Jurkat, Clone E6-1 (cell line): ENCODE results near the gene TP53TG5.

Experiments
- DNase-seq: peaks from one replicate; pipeline ENCODE4 v3.0.0-alpha.2; 2011; ENCODE audit warnings: low read depth, low spot score
- H3K4me3 ChIP-seq: 2 replicates; pipeline ENCODE4 v1.5.1; 2011; ENCODE audit warnings: mild to moderate bottlenecking, low read length, control low read depth, moderate library complexity

TP53TG5 gene

DNA sequence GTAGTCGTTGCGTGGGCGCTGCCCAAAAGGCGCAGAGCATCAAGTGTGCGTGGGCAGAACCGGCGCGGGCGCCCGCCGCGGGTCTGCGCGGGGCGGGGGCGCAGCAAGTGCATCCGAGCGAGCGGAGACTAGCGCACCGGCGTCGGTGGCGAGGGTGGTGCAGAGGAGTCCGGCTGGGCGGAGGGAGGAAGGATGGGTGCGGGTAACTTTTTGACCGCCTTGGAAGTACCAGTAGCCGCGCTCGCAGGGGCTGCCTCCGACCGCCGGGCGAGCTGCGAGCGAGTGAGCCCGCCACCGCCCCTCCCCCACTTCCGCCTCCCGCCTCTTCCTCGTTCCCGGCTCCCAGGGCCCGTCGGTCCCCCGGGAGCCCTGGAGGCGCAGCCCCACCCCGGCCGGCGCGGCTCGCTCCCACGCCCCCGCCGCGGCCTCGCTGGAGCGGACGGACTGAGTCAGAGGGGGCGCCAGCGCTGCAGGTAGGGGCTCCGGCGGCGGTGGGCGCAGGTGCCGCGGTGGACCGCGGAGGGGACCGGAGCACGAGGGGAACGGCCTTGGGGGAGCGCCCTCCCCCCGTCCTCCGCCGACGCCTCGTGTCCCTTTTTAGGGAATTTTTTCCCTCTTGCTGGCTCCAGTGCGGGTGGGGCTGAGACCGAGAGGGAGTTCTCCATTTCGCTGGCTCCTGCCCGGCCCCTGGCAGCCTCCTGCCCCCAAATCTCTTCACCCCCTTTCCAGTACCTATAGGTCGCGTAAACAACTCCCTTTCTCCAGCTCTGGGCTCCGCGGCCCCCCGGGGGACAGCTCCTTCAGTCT lies 28.3 kb upstream of the TP53TG5 start:
- peak overlapping the region; percentile 77 for H3K4me3 ChIP-seq
- peak; percentile 14 for DNase-seq

DNA sequence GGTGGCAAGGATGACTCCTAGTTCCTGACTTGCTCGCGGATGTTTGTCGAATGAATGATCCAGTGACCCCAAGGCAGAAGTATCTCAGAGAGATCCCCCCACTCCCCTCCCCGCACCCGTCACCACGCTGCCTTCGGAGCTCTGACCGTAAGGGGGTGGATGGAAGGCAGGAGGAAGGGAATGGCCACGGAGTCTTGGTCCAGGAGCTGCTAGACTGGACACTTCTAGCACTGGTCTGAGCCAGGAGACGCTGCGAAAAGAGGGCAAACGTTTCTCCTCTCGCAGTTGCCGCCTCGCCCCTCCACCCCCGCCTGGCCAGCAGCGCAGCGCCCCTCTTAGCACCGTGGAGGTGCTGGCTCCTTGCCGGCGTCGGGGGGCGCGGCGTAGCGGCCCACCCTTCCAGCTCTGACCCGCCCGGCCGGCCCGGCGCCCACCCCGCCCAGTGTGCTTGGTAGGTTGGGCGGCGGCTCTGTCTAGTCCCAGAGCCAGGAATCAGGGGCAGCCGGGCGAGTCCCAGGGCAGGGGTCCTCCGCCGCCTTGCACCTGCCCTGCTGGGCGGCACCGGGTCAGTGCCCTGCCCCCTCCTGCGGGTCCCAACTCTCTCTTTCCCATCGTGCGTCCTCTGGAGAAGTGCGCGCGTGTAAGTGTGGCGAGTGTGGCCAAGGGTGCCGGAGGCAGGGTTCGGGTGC lies 27.6 kb upstream of the TP53TG5 start:
- peak overlapping the region; percentile 77 for H3K4me3 ChIP-seq
- no peak for DNase-seq

DNA sequence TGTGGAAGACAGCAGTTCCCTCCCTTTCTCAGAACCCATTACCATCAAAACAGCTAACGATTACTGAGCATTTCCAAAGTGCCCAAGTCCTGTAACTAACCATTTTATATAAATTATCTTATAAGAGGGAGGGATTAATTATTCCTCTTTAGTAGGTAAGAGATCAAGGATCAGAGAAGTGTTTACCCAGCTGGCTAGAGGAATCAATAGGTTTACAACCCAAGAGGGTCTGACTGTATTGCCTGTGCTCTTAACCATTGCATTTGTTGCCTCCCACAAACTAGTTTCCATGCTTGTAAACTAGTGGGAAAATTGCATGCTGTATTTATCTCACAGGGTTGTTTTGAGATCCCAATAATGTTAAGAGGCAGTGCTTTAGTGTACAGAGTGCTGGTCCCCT lies 26.3 kb upstream of the TP53TG5 start:
- H3K4me3 ChIP-seq, result no peak overlapping the region
- no peak for DNase-seq

DNA sequence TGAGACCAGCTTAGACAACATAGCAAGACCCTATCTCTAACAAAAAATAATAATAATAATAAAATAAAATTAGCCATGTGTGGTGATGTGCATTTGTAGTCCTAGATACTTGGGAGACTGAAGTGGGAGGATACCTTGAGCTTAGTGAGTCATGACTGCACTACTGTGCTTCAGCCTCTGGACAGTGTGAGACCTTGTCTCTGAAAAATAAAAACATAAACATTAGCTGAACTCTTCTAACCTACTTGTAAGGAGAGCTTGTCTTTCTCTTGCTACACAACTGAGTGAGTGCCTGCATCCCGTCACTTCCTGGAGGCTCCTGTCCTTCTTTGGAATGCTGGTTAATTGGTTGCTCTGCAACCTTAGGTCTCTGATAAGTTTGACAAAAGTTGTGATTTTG lies 24.8 kb upstream of the TP53TG5 start:
- DNase-seq, result no peak
- H3K4me3 ChIP-seq, result no peak overlapping the region

DNA sequence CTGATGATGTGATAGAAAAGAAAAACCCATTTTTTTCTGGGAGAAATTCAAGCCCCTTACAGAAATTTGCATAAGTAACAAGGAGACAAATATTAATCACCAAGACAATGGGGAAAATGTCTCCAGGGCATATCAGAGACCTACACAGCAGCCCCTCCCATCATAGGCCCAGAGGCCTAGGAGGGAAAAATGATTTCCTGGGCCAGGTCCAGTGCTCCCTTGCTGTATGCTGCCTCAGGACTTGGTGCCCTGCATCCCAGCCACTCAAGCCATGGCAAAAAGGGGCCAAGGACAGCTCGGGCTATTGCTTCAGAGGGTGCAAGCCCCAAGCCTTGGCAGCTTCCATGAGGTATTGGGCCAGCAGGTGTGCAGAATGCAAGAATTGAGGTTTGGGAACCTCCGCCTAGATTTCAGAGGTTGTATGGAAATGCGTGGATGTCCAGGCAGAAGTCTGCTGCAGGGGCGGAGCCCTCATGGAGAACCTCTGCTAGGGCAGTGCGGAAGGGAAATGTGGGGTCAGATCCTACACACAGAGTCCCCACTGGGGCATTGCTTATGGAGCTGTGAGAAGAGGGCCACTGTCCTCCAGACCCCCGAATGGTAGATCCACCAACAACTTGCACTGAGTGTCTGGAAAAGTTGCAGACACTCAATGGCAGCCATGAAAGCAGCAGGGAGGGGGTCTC lies 22.4 kb upstream of the TP53TG5 start:
- no peak overlapping the region for H3K4me3 ChIP-seq
- no peak for DNase-seq

DNA sequence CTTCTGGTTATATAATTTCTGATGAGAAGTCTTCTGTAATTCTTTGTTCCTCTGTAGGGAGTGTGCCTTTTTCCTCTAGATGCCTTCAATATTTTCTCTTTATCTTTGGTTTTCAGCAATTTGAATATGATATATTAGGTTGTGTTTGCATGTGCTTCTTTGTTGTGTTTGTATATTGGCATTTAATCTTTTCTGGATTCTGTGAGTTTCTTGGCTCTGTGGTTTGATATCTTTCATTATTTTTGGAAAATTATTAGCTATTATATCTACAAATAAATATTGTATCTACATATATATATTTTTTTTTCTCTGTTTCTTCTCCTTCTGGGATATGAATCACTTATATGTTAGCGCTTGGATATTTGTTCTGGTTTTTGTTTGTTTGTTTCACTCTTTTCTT lies 20.9 kb upstream of the TP53TG5 start:
- H3K4me3 ChIP-seq, result no peak overlapping the region
- DNase-seq, result no peak

DNA sequence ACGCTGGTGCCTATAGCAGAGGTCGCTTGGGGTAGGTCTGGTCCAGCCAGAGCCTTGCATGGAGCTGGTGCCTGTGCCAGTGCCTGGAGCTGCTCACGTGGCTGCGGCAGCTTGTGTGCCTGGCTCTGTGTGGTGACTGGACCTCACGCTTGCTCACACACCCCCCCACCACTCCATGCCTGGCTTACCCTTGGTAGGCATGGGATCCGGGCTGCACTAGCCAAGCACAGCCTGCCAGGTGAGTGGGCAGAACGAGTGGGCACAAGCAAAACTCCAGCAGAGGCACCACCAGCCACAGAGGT lies 16.9 kb upstream of the TP53TG5 start:
- no peak overlapping the region for H3K4me3 ChIP-seq
- no peak for DNase-seq

DNA sequence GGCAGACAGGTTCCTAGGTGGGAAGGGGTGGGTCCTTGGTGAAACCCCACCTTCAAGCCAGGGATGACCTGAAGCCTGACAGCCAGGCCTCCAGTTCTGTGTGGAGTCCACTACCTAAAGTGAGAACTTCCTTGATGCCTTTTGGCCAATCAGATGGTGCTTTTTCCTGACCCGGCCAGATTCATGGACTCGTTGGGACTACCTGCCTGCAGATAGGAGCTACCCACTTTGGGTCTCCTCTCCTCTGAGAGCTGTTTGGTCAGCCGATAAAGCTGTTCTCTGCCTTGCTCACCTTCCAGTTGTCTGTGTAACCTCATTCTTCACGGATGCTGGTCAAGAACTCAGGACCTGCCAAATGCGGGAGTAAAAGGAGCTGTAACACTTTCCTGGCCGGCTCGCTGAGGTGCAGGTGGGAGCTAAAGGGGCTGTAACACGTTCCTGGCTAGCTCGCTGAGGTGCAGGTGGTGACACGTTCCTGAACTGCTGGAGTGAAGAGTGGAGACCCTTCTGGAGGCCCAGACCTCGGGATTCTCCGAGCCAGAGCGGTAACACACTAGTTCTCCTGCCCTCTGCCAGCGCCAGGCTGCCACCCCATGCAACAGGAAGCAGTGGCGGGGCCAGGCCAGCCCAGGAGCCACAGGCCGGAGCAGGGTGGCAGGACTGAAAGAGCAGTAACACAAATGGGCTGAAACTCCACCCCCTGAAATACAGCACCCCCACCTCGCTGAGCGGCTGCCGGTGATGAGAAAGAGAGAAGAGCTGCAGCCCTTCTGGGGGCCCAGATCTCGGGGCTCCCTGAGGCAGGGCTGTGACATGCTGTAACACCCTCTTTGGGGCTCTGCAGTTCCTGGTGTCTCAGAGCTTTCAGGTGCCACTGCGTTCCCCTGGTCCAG lies 16.3 kb upstream of the TP53TG5 start:
- no peak for DNase-seq
- H3K4me3 ChIP-seq, result no peak overlapping the region

DNA sequence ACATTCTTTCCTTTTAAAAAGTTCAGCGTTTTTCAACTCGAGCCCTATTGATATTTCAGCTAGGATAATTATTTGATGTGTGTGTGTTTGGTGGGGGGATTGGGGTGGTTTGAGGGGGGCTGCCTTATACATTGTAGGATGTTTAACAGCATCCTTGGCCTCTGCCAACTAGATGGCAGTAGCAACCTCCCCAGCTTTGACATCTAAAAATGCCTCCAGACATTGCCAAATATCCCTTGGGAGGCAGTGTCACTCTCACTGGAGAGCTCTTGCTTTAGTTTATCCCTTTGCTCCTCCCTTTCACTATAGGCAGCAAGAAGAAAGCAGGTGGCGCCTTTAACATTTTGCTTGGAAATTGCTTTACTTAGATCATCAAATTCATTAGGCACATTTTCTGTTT lies 14.6 kb upstream of the TP53TG5 start:
- DNase-seq, result no peak
- H3K4me3 ChIP-seq, result no peak overlapping the region

DNA sequence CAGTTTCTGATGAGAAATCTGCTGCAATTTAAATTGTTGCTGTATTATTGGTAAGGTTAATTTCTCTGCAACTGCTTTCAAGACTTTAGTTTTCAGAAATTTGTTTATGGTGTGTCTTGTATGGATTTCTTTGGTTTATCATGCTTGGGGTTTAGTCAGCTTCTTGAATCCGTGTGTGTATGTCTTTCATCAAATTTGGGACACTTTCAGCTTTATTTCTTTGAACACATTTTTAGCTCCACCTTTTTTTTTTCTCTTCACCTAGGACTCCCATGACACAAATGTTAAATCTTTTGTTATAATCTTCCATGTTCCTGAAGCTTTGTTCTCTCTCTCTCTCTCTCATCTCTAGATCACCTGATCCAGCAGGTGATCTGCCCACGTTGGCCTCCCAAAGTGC lies 13.4 kb upstream of the TP53TG5 start:
- no peak overlapping the region for H3K4me3 ChIP-seq
- no peak for DNase-seq

DNA sequence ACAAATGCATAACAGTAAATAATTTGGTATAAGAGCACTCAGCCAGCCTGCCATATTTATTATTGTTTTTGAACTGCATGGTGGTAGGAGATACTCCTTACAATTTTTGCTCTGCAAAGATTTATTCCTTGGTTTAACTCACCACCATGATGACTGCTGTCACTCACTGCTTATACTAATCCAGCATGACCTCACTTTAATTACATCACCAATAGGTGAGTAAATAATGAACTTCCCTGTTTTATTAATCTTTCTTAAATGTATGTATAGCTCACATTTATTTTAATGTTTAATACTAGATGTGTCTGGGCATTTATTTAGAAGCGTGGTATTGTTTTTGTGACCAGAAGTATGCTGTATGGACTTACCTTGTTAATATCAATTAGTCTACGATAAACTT lies 12.8 kb upstream of the TP53TG5 start:
- no peak for DNase-seq

DNA sequence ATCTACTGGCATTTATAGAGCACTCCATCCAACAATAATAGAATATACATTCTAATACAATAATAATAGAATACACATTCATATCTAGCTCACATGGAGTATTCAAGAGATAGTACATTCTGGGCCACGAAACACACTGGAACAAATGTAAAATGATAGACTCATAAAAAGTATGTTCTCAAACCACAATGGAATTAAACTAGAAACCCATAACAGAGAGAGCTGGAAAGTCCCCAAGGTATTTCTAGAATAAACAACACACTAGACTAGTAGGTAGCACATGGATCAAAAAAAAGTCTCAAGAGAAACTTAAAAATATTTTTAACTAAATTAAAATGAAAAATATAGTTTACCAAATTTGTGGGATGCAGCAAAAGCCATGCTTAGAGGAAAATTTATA lies 9.1 kb upstream of the TP53TG5 start:
- no peak for DNase-seq
- no peak overlapping the region for H3K4me3 ChIP-seq

More for the DNA sequence above, 12.8 kb upstream of the TP53TG5 start:
- H3K4me3 ChIP-seq, result no peak overlapping the region

DNA sequence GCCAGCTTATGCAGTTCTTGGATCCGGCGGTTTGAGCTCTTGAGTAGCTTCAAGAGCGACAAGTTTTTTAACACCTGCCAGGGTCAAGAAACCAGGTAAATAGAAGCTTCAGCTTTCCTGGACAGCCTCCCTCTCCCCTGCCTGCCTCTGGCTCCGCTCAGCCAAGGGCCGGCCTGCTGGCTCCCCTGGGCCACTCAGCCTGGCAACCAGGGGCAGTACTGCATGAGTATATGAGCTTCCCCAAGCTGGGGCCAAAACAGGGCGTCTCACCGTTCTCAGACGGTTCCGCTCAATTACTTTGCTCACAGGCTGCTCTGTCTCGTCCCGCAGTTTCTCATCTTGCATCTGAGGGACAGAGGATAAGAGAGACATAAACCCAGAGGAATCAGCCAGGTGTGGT lies 856 bp downstream of the TP53TG5 start:
- H3K4me3 ChIP-seq, result no peak overlapping the region
- DNase-seq, result no peak

DNA sequence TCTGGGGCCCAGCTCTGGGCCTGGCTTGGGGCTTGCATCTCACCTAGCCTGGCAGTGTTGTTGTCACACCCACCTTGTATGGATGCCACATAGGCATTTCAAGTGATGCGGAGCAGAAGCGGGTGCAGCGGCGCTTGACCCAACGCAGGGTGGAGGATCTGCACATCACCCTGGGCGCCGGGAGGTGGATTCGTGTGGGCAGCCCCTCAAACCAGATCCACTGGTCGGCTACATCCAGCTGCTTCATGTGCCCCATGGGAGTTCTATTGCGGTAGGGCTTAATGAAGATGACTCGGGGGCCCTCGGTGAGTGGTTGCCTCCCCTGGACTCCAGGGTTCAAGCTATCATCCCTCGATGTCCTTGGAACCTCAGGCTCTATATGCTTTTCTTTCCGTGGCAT lies 3.2 kb downstream of the TP53TG5 start:
- no peak for DNase-seq
- H3K4me3 ChIP-seq, result no peak overlapping the region

DNA sequence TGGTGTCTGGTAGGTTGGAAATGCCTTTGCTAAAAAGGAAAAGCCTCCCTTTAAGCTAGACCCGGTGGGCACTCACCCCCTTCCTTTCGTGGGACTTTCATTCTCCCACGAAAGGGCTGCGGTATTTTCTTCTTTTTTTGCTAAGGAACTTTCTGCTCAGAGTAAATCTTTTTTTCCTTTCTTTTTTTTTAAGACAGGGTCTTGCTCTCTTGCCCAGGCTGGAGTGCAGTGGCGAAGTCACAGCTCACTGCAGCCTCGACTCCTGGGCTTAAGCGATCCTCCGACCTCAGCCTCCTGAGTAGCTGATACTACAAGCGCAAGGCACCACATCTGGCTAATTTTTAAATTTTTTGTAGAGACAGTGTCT lies 4.0 kb downstream of the TP53TG5 start:
- H3K4me3 ChIP-seq, result peak overlapping the region; percentile 53
- DNase-seq, result no peak

DNA sequence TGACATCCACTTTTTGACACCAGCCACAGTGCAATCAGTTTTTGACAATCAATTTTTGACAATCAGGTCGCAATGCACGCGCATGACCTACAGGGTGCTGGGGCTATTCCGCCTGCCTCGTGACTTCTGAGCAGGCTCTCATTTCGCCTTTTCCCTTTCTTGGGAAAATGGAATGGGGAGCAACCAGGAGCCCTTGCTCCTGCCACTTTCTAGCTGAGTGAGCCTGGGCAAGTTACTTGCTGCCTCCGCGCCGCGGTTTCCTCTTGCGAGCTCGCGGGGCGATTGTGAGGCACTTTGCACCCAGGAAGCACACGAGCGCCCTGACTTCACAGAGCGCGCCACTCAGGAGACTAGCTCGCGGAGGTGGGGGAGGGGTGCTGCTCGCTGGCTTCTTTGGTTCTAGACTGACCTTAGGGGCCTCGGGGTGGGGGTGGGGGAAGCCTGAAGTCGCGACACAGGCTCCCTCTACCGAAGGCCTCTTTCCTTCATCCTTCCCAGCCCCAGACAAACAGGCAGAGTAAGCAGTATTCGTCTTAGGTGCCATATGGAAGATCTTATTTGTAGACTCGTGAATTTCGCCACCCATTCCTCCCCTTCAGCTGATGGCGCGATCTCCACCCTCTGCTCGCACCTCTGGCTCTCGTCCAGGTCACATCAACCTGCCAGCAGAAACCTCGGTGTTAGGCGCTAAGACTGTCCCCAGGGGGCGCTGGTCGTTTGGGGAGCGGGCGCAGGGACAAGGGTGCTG lies 4.6 kb downstream of the TP53TG5 start:
- peak overlapping the region; percentile 53 for H3K4me3 ChIP-seq
- DNase-seq, result peak; percentile 77

DNA sequence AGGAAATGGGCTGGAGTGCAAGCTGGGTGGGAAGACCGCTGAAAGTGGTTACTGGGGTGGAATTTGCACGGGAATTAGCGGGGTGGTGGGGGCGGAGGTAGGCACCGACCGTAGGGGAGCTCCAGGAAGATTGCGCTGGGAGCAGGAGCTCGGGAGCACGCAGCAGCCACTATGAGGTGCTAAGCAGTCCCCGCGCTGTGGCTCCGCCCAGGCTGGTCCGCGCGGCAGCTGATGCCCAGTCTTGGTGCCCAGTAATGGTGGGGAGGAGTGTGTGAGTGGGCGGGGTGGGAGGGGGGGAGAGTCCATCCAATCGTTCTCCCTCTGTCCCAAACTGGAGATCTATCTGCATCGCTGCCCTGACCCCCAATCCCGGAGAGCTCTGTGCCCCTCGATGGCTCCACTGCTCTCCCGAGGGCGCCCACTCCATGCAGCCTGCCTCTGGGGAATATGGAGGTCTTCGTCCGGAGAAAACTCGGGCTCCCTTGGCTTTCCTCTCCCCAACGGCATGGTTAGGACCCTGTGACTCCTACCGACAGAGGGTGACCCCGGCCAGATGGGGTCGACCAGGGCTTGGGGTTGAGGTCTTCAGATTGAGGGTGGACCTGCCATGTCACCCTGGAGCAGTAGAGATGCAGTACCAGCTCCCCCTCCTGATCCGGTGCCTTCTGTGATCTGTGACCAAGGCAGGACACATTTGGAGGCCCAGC lies 5.3 kb downstream of the TP53TG5 start:
- no peak overlapping the region for H3K4me3 ChIP-seq
- no peak for DNase-seq

DNA sequence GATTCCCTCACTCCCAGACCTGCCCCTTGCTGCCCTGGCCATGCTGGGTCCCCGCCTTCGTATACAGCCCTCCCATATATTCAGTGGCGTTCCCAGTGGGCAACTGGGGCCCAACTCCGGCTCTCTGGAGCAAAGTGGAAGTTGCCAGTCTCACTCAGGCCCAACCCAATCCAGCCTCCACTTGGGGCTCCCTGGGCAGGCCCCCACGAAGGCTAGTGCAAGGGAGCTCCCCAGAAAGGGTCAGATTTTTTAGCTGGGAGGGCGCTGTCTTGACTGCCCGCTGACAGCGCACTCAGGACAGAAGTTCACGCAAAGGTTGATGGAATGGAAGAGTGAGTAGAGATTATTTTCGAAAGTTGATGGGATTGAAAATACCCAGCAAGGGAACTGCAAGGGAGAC lies 5.9 kb downstream of the TP53TG5 start:
- H3K4me3 ChIP-seq, result no peak overlapping the region
- no peak for DNase-seq
